ENCODE data around the gene KIAA0513. TPM values are rescaled to one million over a fixed set of nuclear protein-coding genes. Genes with fewer than 3 reads are reported as not detected.

The KIAA0513 gene
- total RNA-seq, 1 experiment from 2014 or later = 8.7 TPM

- ATAC-seq (no peak), DNase-seq (ENCODE audit: low read depth, low spot score) (no peak)
- intact Hi-C loops (cut with micrococcal nuclease; ENCODE audit: unreplicated experiment) (no loop called here), in situ Hi-C loops (cut with HindIII; ENCODE audit: low pct_unique_long_range_greater_than_20kb, low sequenced_read_pairs) (no loop called here)
- POLR2A ChIA-PET = interaction anchor here (0.6 kb wide), 1 partner anchor 49 kb away, joined by 9 read pairs; no protein-coding TSS in a partner anchor
- TF ChIP-seq TCF7L2 (IDR thresholded peaks at IDR 0.05; ENCODE audit: low read depth, low read length) (no peak), SIN3A (IDR thresholded peaks at IDR 0.05; ENCODE audit: borderline replicate concordance, insufficient read depth, low read depth, low read length) (no peak), POLR2AphosphoS5 (IDR thresholded peaks at IDR 0.05; ENCODE audit: low read depth, low read length) (no peak)
- TF ChIP-seq, protein P1, sequence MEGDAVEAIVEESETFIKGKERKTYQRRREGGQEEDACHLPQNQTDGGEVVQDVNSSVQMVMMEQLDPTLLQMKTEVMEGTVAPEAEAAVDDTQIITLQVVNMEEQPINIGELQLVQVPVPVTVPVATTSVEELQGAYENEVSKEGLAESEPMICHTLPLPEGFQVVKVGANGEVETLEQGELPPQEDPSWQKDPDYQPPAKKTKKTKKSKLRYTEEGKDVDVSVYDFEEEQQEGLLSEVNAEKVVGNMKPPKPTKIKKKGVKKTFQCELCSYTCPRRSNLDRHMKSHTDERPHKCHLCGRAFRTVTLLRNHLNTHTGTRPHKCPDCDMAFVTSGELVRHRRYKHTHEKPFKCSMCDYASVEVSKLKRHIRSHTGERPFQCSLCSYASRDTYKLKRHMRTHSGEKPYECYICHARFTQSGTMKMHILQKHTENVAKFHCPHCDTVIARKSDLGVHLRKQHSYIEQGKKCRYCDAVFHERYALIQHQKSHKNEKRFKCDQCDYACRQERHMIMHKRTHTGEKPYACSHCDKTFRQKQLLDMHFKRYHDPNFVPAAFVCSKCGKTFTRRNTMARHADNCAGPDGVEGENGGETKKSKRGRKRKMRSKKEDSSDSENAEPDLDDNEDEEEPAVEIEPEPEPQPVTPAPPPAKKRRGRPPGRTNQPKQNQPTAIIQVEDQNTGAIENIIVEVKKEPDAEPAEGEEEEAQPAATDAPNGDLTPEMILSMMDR (IDR thresholded peaks at IDR 0.05) = no peak
- TF ChIP-seq, protein P2, sequence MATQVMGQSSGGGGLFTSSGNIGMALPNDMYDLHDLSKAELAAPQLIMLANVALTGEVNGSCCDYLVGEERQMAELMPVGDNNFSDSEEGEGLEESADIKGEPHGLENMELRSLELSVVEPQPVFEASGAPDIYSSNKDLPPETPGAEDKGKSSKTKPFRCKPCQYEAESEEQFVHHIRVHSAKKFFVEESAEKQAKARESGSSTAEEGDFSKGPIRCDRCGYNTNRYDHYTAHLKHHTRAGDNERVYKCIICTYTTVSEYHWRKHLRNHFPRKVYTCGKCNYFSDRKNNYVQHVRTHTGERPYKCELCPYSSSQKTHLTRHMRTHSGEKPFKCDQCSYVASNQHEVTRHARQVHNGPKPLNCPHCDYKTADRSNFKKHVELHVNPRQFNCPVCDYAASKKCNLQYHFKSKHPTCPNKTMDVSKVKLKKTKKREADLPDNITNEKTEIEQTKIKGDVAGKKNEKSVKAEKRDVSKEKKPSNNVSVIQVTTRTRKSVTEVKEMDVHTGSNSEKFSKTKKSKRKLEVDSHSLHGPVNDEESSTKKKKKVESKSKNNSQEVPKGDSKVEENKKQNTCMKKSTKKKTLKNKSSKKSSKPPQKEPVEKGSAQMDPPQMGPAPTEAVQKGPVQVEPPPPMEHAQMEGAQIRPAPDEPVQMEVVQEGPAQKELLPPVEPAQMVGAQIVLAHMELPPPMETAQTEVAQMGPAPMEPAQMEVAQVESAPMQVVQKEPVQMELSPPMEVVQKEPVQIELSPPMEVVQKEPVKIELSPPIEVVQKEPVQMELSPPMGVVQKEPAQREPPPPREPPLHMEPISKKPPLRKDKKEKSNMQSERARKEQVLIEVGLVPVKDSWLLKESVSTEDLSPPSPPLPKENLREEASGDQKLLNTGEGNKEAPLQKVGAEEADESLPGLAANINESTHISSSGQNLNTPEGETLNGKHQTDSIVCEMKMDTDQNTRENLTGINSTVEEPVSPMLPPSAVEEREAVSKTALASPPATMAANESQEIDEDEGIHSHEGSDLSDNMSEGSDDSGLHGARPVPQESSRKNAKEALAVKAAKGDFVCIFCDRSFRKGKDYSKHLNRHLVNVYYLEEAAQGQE (IDR thresholded peaks at IDR 0.05; ENCODE audit: insufficient read depth in 1 of 2, low read depth in 2 of 2, low read length in 1 of 2) = no peak
- BruUV-seq (replicated peaks) = no TSS peak
- no peak overlapping the region for H3K27ac ChIP-seq (ENCODE audit: low read length)
- H3K36me3 ChIP-seq (ENCODE audit: control insufficient read depth, insufficient read depth, low read length) = no peaks in the 10 kb centered on the region
- H3K27me3 ChIP-seq (ENCODE audit: control insufficient read depth, insufficient read depth, low read length) = no peaks in the 10 kb centered on the region
- H3K9me3 ChIP-seq (ENCODE audit: control insufficient read depth, insufficient read depth, low read depth, low read length) = no peaks in the 10 kb centered on the region
- H3K4me3 ChIP-seq (ENCODE audit: low read depth in 2 of 2, low read length in 2 of 2) = no peak overlapping the region
- H3K4me1 ChIP-seq (ENCODE audit: control insufficient read depth, insufficient read depth, low read length) = peaks cover 15% of the 10 kb centered on the region
- CTCF ChIA-PET = no interaction called here
These were observed 102.5 kb downstream of the KIAA0513 start for GRCh38 chr16:85129876-85130704.

- TF ChIP-seq TCF7L2 (IDR thresholded peaks at IDR 0.05; ENCODE audit: low read depth, low read length) (no peak), POLR2AphosphoS5 (IDR thresholded peaks at IDR 0.05; ENCODE audit: low read depth, low read length) (no peak), SIN3A (IDR thresholded peaks at IDR 0.05; ENCODE audit: borderline replicate concordance, insufficient read depth, low read depth, low read length) (no peak)
- TF ChIP-seq, protein P1 (IDR thresholded peaks at IDR 0.05) = no peak
- TF ChIP-seq, protein P2 (IDR thresholded peaks at IDR 0.05; ENCODE audit: insufficient read depth in 1 of 2, low read depth in 2 of 2, low read length in 1 of 2) = no peak
- CTCF ChIA-PET = no interaction called here
- in situ Hi-C loops (cut with HindIII; ENCODE audit: low pct_unique_long_range_greater_than_20kb, low sequenced_read_pairs) (no loop called here), intact Hi-C loops (cut with micrococcal nuclease; ENCODE audit: unreplicated experiment) (no loop called here)
- no peaks in the 10 kb centered on the region for H3K36me3 ChIP-seq (ENCODE audit: control insufficient read depth, insufficient read depth, low read length)
- H3K4me3 ChIP-seq (ENCODE audit: low read depth in 2 of 2, low read length in 2 of 2) = no peak overlapping the region
- peaks cover 12% of the 10 kb centered on the region for H3K4me1 ChIP-seq (ENCODE audit: control insufficient read depth, insufficient read depth, low read length)
- BruUV-seq (replicated peaks) = no TSS peak
- no peaks in the 10 kb centered on the region for H3K27me3 ChIP-seq (ENCODE audit: control insufficient read depth, insufficient read depth, low read length)
- H3K27ac ChIP-seq (ENCODE audit: low read length) = no peak overlapping the region
- ATAC-seq (no peak), DNase-seq (ENCODE audit: low read depth, low spot score) (no peak)
- POLR2A ChIA-PET = interaction anchor here (0.6 kb wide), 1 partner anchor 49 kb away, joined by 9 read pairs; no protein-coding TSS in a partner anchor
- H3K9me3 ChIP-seq (ENCODE audit: control insufficient read depth, insufficient read depth, low read depth, low read length) = no peaks in the 10 kb centered on the region
These were observed 103.1 kb downstream of the KIAA0513 start for GRCh38 chr16:85130705-85131028.
